Left ventricle myocardium inferior (tissue), 1 donor: ENCODE data around the gene NUDT22. TPM values are rescaled to one million over a fixed set of nuclear protein-coding genes. Genes with fewer than 3 reads are reported as not detected.
A peak's percentile ranks its signal among the peaks of the same experiment; 100 is the strongest.

ENCODE experiments used
- DNase-seq: peaks from one replicate; pipeline ENCODE4 v3.0.0-alpha.2; 2020
- H3K27ac ChIP-seq: fragments of 200-600 bp; replicated peaks from 2 replicates; pipeline ENCODE4 v1.8.0; 2021
- H3K27me3 ChIP-seq: fragments of 200-600 bp; 2 replicates; pipeline ENCODE4 v1.8.0; 2021; ENCODE audit warnings: low read depth
- H3K36me3 ChIP-seq: fragments of 200-600 bp; 2 replicates; pipeline ENCODE4 v1.8.0; 2021
- H3K4me1 ChIP-seq: fragments of 200-600 bp; 2 replicates; pipeline ENCODE4 v1.8.0; 2021
- H3K4me3 ChIP-seq: fragments of 200-600 bp; 2 replicates; pipeline ENCODE4 v1.8.0; 2021; ENCODE audit warnings: mild to moderate bottlenecking, moderate library complexity
- H3K9me3 ChIP-seq: fragments of 200-600 bp; replicated peaks from 2 replicates; pipeline ENCODE4 v1.8.0; 2021
- intact Hi-C: fragments of 100-400 bp; cut with micrococcal nuclease; formaldehyde crosslinking; loops from one replicate; pipeline ENCODE4 v1.11.0; 2022
- total RNA-seq: library from RNA; stranded (reverse); fragmentation: NEBNext Ultra II Directional; extraction: Animal tissue kit (Norgen Biotek cat#: 25700); gene quantifications from one replicate; pipeline ENCODE4 v1.2.1, GENCODE V29; 2021
- TF ChIP-seq, protein P1 (sequence below): fragments of 200-600 bp; IDR thresholded peaks from 2 replicates; pipeline ENCODE4 v1.8.0; 2021; ENCODE audit warnings: antibody characterized with exemption, mild to moderate bottlenecking, borderline replicate concordance
- donor health status: DM: no; HTN: yes; CAD: no; lungs with severe emphysema.

The NUDT22 gene
- total RNA-seq, 1 donor from 2014 or later = 65.2 TPM

DNA sequence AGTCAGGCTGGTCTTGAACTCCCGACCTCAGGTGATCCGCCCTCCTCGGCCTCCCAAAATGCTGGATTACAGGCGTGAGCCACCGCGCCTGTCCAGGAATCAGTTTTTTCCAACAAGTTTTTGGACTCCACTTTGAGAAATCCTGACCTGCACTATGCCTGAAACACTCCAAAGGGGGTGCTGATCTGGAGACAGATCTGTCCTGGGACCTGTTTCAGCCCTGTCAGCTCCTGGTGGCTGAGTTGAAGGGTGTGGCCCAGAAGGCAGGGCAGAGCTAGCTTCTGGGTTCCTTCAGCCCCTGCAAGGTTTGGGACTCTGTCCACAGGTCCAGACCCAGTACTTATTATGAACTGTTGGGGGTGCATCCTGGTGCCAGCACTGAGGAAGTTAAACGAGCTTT is 5.5 kb downstream of the NUDT22 start:
- Histone ChIP-seq H3K27me3 (no peaks in the 10 kb centered on the region), H3K27ac (peak overlapping the region; percentile 96), H3K9me3 (no peaks in the 10 kb centered on the region), H3K4me1 (peaks cover 89% of the 10 kb centered on the region), H3K4me3 (peak overlapping the region; percentile 81), H3K36me3 (no peaks in the 10 kb centered on the region)
- TF ChIP-seq, protein P1, sequence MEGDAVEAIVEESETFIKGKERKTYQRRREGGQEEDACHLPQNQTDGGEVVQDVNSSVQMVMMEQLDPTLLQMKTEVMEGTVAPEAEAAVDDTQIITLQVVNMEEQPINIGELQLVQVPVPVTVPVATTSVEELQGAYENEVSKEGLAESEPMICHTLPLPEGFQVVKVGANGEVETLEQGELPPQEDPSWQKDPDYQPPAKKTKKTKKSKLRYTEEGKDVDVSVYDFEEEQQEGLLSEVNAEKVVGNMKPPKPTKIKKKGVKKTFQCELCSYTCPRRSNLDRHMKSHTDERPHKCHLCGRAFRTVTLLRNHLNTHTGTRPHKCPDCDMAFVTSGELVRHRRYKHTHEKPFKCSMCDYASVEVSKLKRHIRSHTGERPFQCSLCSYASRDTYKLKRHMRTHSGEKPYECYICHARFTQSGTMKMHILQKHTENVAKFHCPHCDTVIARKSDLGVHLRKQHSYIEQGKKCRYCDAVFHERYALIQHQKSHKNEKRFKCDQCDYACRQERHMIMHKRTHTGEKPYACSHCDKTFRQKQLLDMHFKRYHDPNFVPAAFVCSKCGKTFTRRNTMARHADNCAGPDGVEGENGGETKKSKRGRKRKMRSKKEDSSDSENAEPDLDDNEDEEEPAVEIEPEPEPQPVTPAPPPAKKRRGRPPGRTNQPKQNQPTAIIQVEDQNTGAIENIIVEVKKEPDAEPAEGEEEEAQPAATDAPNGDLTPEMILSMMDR = no peak
- intact Hi-C loops = no loop called here
- no peak for DNase-seq

- DNase-seq = no peak
- Histone ChIP-seq H3K36me3 (peaks cover 3% of the 10 kb centered on the region), H3K9me3 (no peaks in the 10 kb centered on the region), H3K27ac (peak overlapping the region; percentile 30), H3K27me3 (no peaks in the 10 kb centered on the region), H3K4me1 (peaks cover 86% of the 10 kb centered on the region), H3K4me3 (no peak overlapping the region)
- intact Hi-C loops = no loop called here
- TF ChIP-seq, protein P1 = no peak
Observed at GRCh38 chr11:64232182-64232966, 6.3 kb downstream of the NUDT22 start.

- no peaks in the 10 kb centered on the region for H3K27me3 ChIP-seq
- H3K9me3 ChIP-seq = no peaks in the 10 kb centered on the region
- TF ChIP-seq, protein P1 = no peak
- peaks cover 83% of the 10 kb centered on the region for H3K4me1 ChIP-seq
- intact Hi-C loops = no loop called here
- H3K36me3 ChIP-seq = peaks cover 9% of the 10 kb centered on the region
- H3K27ac ChIP-seq = no peak overlapping the region
- no peak overlapping the region for H3K4me3 ChIP-seq
- DNase-seq = no peak
Observed at GRCh38 chr11:64232967-64233315, 6.9 kb downstream of the NUDT22 start.

GRCh38 chr11:64233913-64234586 is 8.0 kb downstream of the NUDT22 start, which contains the start of gene VEGFB:
TSS of gene VEGFB (plus strand) at chr11:64234584. CDS start at chr11:64234834, 250 bp downstream.
- peaks cover 73% of the 10 kb centered on the region for H3K4me1 ChIP-seq
- no peaks in the 10 kb centered on the region for H3K27me3 ChIP-seq
- no peaks in the 10 kb centered on the region for H3K9me3 ChIP-seq
- TF ChIP-seq, protein P1 = no peak
- peak within 1 kb of the TSS; percentile 95 for H3K27ac ChIP-seq
- peak; percentile 81 for DNase-seq
- H3K4me3 ChIP-seq = peak within 1 kb of the TSS; percentile 85
- intact Hi-C loops = no loop called here
- H3K36me3 ChIP-seq = peaks cover 16% of the 10 kb centered on the region

DNA sequence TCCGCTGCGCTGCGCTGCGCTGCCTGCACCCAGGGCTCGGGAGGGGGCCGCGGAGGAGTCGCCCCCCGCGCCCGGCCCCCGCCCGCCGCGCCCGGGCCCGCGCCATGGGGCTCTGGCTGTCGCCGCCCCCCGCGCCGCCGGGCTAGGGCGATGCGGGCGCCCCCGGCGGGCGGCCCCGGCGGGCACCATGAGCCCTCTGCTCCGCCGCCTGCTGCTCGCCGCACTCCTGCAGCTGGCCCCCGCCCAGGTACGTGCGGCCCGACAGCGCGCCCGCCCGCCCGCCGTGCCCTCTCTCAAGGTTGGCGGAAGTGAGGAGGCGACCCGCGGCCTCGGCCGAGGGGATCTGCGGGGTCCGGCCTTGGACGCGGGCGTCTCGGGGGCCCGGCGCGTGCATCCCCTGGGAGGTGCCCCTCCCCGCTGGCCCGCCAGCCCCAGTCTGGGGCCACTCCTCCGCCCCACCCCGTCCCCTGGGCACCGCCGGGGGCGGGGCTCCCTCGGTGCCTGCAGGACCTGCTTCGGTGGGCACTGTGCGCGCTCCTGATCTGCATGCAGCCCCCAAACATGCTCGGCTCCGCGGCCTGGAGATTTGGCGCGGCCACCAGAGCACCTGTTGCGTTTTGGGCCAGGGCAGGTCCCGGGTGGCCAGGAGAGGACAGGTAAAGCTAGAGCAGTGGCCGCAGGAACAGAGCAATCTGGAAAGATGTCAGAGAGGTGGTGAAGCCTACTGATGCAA is 8.7 kb downstream of the NUDT22 start:
- Histone ChIP-seq H3K27ac (peak overlapping the region; percentile 95), H3K9me3 (no peaks in the 10 kb centered on the region), H3K4me1 (peaks cover 67% of the 10 kb centered on the region), H3K36me3 (peaks cover 20% of the 10 kb centered on the region), H3K27me3 (no peaks in the 10 kb centered on the region), H3K4me3 (peak overlapping the region; percentile 85)
- peak; percentile 57 for DNase-seq
- intact Hi-C loops = no loop called here
- TF ChIP-seq, protein P1 = peak; percentile 25
